Uterus (tissue), 4 donors: Measurements from ENCODE around the gene EFNA1. TPM values are rescaled to one million over a fixed set of nuclear protein-coding genes. Genes with fewer than 3 reads are reported as not detected.

Source experiments
- DNase-seq, 2 donors: peaks; one replicate each; pipeline ENCODE4 v3.0.0-alpha.2; 2019 to 2020
- H3K27ac ChIP-seq, 2 donors: fragments of 200-600 bp; sonication (generic); 1 replicate in 1 of 2; 2 replicates in 1 of 2; pipeline ENCODE4 v1.5.1; 2016 to 2018
- H3K27me3 ChIP-seq, 2 donors: fragments of 200-600 bp; sonication (generic); one replicate each; pipeline ENCODE4 v1.5.1; 2018 to 2019; ENCODE audit warnings: control low read depth in 1 of 2
- H3K36me3 ChIP-seq, 2 donors: fragments of 200-600 bp; sonication (generic); one replicate each; pipeline ENCODE4 v1.5.1; 2019; ENCODE audit warnings: control low read depth in 1 of 2
- H3K4me1 ChIP-seq, 2 donors: fragments of 200-600 bp; sonication (generic); one replicate each; pipeline ENCODE4 v1.5.1; 2018 to 2019; ENCODE audit warnings: control low read depth in 1 of 2
- H3K4me3 ChIP-seq, 2 donors: fragments of 200-600 bp; sonication (generic); 1 replicate in 1 of 2; 2 replicates in 1 of 2; pipeline ENCODE4 v1.5.1; 2018 to 2019; ENCODE audit warnings: mild to moderate bottlenecking in 1 of 2
- H3K9me3 ChIP-seq, 2 donors: fragments of 200-600 bp; sonication (generic); one replicate each; pipeline ENCODE4 v1.5.1; 2019; ENCODE audit warnings: control low read depth in 1 of 2
- POLR2A ChIP-seq, 2 donors: fragments of 450-650 bp; IDR thresholded peaks; one replicate each; pipeline ENCODE4 v1.6.1; 2016; ENCODE audit warnings: antibody characterized with exemption in 2 of 2, mild to moderate bottlenecking in 1 of 2, moderate library complexity in 1 of 2
- intact Hi-C: fragments of 100-400 bp; cut with DNase I; formaldehyde crosslinking; loops from one replicate; pipeline ENCODE4 v1.15.1; 2023; ENCODE audit warnings: low total_unique reads
- total RNA-seq, 4 donors: library from RNA; depleted of rRNA in 3 of 4; stranded (reverse); fragments of >200 nt in 3 of 4; gene quantifications; one replicate each; pipeline versions ENCODE4 v1.1.0 to v1.2.4, GENCODE V29; 2014 to 2023
- TF ChIP-seq, protein P1 (sequence below), 4 experiments: fragments of 200-600 bp in 2 of 4; fragments of 450-650 bp in 2 of 4; sonication (generic) in 2 of 4; IDR thresholded peaks; one replicate each; pipeline ENCODE4 v1.5.1; 2016 to 2019; ENCODE audit warnings: antibody characterized with exemption in 4 of 4, mild to moderate bottlenecking in 2 of 4, moderate library complexity in 1 of 4
- donor health status: DM: yes; HTN: yes; CAD: no.

Gene EFNA1
- total RNA-seq, 4 donors from 2014 or later = 22.3 to 58.5 (median 36.5) TPM

DNA sequence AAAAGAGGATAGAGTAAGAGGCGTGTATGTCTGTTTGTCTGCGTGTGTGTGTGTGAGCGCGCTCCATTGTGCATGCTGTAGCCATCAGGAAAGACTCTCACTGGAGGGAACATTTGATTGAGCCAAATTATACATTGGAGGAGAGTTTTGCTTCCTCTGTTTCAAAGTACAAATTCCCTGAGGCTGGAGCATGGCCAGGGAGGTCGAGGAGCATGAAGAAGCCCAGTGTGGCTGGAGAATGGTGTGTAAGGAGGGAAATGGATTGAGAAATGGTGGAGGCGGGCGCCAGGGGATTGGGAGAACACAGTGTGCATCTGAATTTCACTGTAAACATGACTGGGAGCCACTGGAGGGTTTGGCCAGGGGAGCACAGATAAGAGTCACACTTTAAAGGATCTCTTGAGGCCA lies 22.1 kb upstream of the EFNA1 start:
- intact Hi-C loops = no loop called here
- TF ChIP-seq, protein P1, sequence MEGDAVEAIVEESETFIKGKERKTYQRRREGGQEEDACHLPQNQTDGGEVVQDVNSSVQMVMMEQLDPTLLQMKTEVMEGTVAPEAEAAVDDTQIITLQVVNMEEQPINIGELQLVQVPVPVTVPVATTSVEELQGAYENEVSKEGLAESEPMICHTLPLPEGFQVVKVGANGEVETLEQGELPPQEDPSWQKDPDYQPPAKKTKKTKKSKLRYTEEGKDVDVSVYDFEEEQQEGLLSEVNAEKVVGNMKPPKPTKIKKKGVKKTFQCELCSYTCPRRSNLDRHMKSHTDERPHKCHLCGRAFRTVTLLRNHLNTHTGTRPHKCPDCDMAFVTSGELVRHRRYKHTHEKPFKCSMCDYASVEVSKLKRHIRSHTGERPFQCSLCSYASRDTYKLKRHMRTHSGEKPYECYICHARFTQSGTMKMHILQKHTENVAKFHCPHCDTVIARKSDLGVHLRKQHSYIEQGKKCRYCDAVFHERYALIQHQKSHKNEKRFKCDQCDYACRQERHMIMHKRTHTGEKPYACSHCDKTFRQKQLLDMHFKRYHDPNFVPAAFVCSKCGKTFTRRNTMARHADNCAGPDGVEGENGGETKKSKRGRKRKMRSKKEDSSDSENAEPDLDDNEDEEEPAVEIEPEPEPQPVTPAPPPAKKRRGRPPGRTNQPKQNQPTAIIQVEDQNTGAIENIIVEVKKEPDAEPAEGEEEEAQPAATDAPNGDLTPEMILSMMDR (IDR thresholded peaks at IDR 0.05) = no peak
- TF ChIP-seq POLR2A (IDR thresholded peaks at IDR 0.05) = no peak
- no peaks in the 10 kb centered on the region for H3K9me3 ChIP-seq
- no peak overlapping the region for H3K4me3 ChIP-seq
- H3K27ac ChIP-seq = no peak overlapping the region
- DNase-seq = no peak
- no peaks in the 10 kb centered on the region for H3K27me3 ChIP-seq
- H3K36me3 ChIP-seq = no peaks in the 10 kb centered on the region
- no peaks in the 10 kb centered on the region for H3K4me1 ChIP-seq

DNA sequence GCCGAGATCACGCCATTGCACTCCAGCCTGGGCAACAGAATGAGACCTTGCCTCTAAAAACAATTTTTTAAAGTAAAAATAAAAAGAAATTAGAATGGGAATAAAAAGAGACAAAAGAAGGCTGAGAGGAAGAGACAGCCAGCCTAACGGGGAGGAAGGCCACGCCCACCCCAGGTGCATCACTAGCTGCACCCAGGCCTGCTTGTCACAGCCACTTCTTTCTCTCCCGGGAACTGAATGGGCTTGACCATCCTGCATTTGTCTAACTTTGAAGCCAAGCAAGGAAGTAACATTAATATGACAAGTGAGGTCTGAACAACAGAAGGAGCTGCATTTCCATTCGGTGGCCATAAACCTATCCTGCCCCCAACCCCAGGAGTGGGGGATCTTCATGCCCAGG lies 20.8 kb upstream of the EFNA1 start:
- no peak for DNase-seq
- no peaks in the 10 kb centered on the region for H3K27me3 ChIP-seq
- no peaks in the 10 kb centered on the region for H3K9me3 ChIP-seq
- intact Hi-C loops = no loop called here
- H3K4me3 ChIP-seq = no peak overlapping the region
- H3K4me1 ChIP-seq = no peaks in the 10 kb centered on the region
- no peak overlapping the region for H3K27ac ChIP-seq
- H3K36me3 ChIP-seq = no peaks in the 10 kb centered on the region
- no peak for TF ChIP-seq POLR2A (IDR thresholded peaks at IDR 0.05)

DNA sequence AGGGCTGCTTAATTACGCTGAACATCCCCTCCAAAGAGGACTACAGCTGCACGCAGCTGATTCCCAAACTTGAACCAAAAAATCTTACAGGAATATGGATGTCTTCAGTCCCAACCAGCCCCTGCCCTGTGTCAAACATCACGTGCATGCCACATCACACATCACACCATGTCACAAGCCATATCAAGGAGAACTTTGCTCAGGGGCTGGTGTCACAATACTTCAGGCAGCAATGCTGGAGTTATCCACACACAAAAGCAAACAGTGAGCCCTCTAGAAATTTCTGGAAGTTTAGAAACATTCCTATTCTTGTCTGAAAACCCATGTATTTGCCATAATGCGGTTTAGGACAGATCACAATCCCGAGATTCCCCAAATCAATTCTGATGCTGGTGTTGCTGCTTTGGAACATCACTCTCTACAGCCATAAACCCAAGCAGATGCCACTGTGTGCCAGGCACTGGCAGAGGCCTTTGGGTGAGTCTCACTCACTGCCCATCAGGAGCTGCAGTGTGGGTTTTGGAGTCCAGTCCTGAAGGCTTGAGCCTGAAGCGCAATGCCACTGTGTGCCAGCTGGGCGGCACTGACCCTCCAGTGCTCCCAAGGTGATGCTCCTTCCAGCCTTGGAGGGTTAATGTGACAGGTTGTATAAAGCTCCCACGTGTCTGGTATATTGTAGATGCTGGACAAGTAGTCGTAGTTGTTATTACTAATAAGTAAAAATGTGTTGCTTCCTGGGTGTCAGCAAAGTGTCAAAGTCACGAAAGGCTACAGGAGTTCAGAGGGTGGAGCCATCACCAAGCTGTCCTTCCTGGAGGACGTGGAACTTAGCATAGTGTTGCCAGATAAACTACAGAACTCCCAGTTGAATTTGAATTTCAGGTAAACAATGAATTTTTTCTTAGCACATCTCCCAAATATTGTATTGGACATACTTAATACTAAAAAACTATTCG lies 20.1 kb upstream of the EFNA1 start:
- intact Hi-C loops = no loop called here
- no peak for DNase-seq
- Histone ChIP-seq H3K36me3 (no peaks in the 10 kb centered on the region), H3K4me3 (no peak overlapping the region), H3K27me3 (no peaks in the 10 kb centered on the region), H3K9me3 (no peaks in the 10 kb centered on the region), H3K4me1 (no peaks in the 10 kb centered on the region), H3K27ac (no peak overlapping the region)
- no peak for TF ChIP-seq POLR2A (IDR thresholded peaks at IDR 0.05)
- TF ChIP-seq, protein P1 (IDR thresholded peaks at IDR 0.05) = no peak

DNA sequence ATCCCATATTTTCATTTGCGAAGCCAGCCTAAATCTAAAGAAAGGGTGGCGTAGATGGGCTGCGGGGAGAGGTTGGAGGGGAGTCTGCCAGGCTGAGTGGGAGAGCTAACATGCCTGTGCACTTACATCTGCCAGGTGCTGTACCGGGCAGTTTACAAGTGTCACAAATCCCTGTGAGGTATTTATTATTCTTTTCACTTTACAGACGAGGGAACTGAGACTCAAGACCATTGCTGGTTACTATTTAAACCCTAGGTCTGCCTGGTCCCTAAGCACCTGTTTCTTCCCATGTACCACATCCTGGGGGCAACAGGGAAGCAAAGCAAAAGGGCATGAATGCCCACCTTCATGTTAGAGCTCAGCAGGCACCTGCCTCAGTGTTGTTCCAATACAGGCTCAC lies 19.4 kb upstream of the EFNA1 start:
- H3K27me3 ChIP-seq = no peaks in the 10 kb centered on the region
- TF ChIP-seq, protein P1 (IDR thresholded peaks at IDR 0.05) = no peak
- TF ChIP-seq POLR2A (IDR thresholded peaks at IDR 0.05) = no peak

DNA sequence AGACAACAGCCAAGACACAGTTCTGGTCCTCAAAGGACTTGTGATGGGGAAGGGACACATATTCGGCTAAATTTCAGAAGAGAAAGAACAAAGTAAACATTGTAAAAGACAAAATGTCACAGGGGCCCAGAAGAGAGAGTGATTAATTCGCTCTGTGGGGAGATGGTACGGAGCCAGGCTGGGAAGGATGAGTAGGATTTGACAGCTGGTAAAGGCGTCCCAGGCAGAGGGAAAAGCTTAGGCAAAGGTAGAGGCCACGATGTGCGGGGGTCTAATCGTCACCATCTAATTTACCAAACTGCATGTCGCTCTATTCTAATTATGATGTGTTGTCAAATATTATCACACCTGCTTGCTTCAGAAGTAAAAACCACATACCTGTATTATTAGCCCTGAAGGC lies 17.3 kb upstream of the EFNA1 start:
- DNase-seq = no peak
- H3K4me3 ChIP-seq = no peak overlapping the region
- no peak for TF ChIP-seq POLR2A (IDR thresholded peaks at IDR 0.05)
- TF ChIP-seq, protein P1 (IDR thresholded peaks at IDR 0.05) = no peak
- intact Hi-C loops = no loop called here
- no peak overlapping the region for H3K27ac ChIP-seq
- H3K27me3 ChIP-seq = no peaks in the 10 kb centered on the region
- no peaks in the 10 kb centered on the region for H3K9me3 ChIP-seq
- no peaks in the 10 kb centered on the region for H3K36me3 ChIP-seq
- no peaks in the 10 kb centered on the region for H3K4me1 ChIP-seq

More for the DNA sequence above, 19.4 kb upstream of the EFNA1 start:
- no peaks in the 10 kb centered on the region for H3K9me3 ChIP-seq
- H3K4me1 ChIP-seq = no peaks in the 10 kb centered on the region
- intact Hi-C loops = no loop called here
- H3K27ac ChIP-seq = no peak overlapping the region
- no peaks in the 10 kb centered on the region for H3K36me3 ChIP-seq
- no peak overlapping the region for H3K4me3 ChIP-seq
- no peak for DNase-seq
